GM18951 (cell line): ENCODE data around the gene HNRNPF.

Source experiments
- POLR2A ChIP-seq: IDR thresholded peaks from 4 replicates; pipeline ENCODE4 v1.6.1; 2011; ENCODE audit warnings: mild to moderate bottlenecking; ENCODE audit not compliant: insufficient read length, insufficient read depth; ENCODE audit errors: extremely low read depth
- in situ Hi-C: fragments of 300-500 bp; cut with MboI; formaldehyde crosslinking; loops from one replicate; pipeline ENCODE4 v1.12.0; 2022; ENCODE audit warnings: low sequenced_read_pairs, mixed read lengths, inconsistent platforms; ENCODE audit not compliant: unreplicated experiment

HNRNPF gene

DNA sequence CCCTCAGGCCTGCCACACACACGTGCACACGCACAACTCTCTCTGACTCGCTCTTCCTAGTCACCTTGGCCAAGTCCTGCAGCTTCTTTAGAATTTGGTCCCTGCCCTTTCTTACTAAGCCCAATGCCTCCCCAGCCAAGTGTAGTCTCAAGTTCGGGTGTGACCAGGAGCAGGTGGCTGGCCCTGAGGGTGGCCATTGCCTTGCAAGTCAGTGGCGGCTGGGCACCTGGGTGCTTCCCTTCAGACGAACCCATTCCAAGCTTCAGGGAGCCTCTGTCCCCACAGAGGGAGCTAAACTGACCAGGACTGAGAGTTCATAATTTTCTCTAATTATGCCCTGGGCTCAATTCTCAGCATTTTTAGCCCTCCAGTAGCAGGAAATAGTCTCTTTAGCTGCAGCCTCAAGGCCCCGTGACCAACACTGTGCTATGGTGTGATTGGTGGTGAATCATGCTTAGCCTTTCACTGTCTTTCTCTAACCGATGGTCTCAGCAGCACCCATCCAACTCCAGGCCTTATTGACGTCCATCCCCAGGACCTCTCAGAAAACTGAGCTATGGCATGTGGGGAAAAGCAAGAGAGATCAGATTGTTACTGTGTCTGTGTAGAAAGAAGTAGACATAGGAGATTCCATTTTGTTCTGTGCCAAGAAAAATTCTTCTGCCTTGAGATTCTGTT lies 72.2 kb downstream of the HNRNPF start:
- in situ Hi-C loops = no loop called here
- TF ChIP-seq POLR2A = no peak

DNA sequence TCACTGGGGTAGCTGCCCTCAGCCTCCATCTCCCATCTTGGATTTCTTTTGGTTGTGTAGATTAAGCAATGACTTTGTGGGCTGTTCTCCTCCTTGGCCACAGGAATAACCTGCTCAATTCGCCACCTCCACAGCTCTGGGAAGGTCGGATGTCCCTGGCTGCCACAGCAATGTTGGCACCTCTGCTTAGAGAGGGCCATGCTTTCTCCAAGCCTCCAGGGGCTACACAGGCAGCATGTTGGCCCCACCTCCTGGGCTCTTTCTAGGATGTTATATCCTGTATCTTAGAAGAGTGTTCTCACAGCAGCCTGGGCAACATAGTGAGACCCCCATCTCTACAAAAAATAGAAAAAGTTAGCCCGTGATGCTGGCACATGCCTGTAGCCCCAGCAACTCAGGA lies 72.9 kb downstream of the HNRNPF start:
- no peak for TF ChIP-seq POLR2A
- in situ Hi-C loops = no loop called here
